ENCODE results near the gene BICRA. TPM values are rescaled to one million over a fixed set of nuclear protein-coding genes. Genes with fewer than 3 reads are reported as not detected.

BICRA gene
- total RNA-seq, 2 experiments from 2014 or later: 23.3 to 25.5 TPM

DNA sequence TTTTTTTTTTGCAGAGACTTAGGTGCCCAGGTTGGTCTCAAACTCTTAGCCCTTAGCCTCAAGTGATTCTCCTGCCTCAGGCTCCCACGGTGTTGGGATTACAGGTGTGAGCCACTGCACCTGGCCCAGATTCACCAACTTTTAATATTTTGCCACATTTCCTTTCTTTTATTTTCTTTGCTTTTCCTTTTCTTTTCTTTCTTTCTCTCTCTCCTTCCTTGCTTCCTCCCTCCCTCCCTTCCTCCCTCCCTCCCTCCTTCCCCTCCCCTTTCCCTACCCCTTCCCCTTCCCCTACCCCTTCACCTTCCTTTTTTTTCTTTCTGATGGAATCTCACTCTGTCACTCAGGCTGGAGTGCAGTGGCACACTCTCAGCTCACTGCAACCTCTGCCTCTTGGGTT is 35.3 kb downstream of the BICRA start:
- Mint-ChIP-seq H3K4me1 (peaks cover 6% of the 10 kb centered on the region), H3K9me3 (no peaks in the 10 kb centered on the region), H3K27me3 (no peaks in the 10 kb centered on the region), H3K4me3 (no peak overlapping the region), H3K36me3 (ENCODE audit: low read depth) (peaks cover 8% of the 10 kb centered on the region), H3K27ac (no peak overlapping the region)
- POLR2A ChIA-PET: no interaction called here
- CTCF ChIA-PET: interaction anchor here (0.6 kb wide), 1 partner anchor 387 kb away, joined by 4 read pairs; no protein-coding TSS in a partner anchor
- DNase-seq: no peak

DNA sequence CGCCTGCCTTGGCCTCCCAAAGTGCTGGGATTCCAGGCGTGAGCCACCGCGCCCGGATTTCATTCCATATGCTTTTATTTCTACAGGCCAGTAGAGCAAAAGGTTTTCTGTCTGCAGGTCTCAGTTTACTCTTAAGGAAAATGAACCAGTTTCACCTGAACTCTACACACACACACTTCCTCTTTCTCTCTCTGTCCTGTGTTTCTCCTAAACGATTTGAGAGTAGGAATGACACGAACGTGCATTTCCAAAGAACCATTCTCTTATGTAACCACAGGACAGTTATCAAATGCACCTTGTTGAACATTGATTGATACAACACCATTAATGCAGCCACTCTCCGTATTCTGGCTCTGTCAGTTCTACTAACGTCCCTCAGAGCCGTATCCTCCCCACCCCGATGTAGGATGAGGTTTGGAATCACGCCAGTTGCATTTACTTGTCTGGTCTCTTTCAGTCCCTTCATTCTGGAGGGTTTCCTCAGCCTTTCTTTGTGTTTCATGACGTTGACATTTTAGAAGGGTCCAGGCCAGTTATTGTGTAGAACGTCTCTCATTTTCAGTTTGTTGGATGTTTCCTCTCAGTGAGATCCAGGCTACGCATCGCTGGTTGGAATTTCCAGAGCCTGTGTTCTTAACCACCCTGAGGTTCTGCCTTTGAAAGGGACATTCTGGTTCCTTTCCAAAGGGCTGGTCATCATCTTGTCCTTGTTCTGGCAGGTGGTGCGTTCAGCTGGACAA is 36.0 kb downstream of the BICRA start:
- H3K36me3 Mint-ChIP-seq (ENCODE audit: low read depth): peaks cover 12% of the 10 kb centered on the region
- peaks cover 6% of the 10 kb centered on the region for H3K4me1 Mint-ChIP-seq
- ChIA-PET CTCF (no interaction called here), POLR2A (no interaction called here)
- peaks cover 3% of the 10 kb centered on the region for H3K9me3 Mint-ChIP-seq
- H3K4me3 Mint-ChIP-seq: no peak overlapping the region
- DNase-seq: no peak
- H3K27me3 Mint-ChIP-seq: no peaks in the 10 kb centered on the region
- H3K27ac Mint-ChIP-seq: no peak overlapping the region

GRCh38 chr19:47646924-47647323 is 38.0 kb downstream of the BICRA start:
- Mint-ChIP-seq H3K9me3 (peaks cover 3% of the 10 kb centered on the region), H3K36me3 (ENCODE audit: low read depth) (peaks cover 12% of the 10 kb centered on the region), H3K27me3 (no peaks in the 10 kb centered on the region), H3K27ac (no peak overlapping the region), H3K4me1 (peaks cover 6% of the 10 kb centered on the region), H3K4me3 (no peak overlapping the region)
- ChIA-PET POLR2A (no interaction called here), CTCF (interaction anchor here (0.6 kb wide), 1 partner anchor 94 kb away, joined by 4 read pairs; no protein-coding TSS in a partner anchor)
- no peak for DNase-seq

DNA sequence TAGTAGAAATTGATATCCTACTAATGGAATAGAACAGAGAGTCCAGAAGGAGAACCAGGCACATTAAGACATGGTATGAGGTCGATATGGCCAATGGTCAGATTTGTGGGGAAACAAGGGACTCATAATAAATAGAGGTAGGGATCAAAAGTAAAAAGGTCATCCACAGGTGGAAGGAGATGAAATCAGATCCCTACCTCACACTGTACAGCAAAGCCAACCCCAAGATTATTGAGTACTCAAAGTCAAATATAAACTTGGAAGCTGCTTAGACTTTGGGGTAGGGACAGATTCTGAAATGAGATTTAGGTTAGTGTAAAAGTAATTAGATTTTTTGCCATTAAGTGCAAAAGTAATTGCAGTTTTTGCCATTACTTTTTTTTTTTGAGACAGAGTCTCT is 40.7 kb downstream of the BICRA start:
- Mint-ChIP-seq H3K4me3 (no peak overlapping the region), H3K36me3 (ENCODE audit: low read depth) (peaks cover 12% of the 10 kb centered on the region), H3K27me3 (no peaks in the 10 kb centered on the region), H3K27ac (no peak overlapping the region), H3K4me1 (peaks cover 8% of the 10 kb centered on the region), H3K9me3 (peaks cover 3% of the 10 kb centered on the region)
- POLR2A ChIA-PET: no interaction called here
- CTCF ChIA-PET: interaction anchor here (0.6 kb wide), 1 partner anchor 493 kb away, joined by 4 read pairs; no protein-coding TSS in a partner anchor
- DNase-seq: no peak

DNA sequence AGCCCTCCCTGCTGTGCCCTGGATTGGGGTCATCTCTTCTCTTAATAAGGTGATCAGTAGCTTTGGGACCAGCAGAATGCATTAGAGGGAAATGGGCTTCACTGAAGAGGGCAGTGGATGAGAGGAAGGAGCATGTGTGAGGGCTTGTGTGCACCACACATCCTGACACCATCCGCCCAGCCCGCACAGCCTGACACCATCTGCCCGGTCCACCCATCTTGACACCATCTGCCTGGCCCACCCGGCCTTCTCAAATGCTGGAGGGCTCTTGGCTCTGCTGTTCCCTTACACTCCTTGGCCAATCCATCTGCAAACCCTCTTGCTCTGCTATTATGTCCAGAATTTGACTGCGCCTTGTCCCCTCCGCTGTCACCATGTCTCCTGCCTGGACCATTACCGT is 41.8 kb downstream of the BICRA start:
- CTCF ChIA-PET: no interaction called here
- Mint-ChIP-seq H3K4me3 (no peak overlapping the region), H3K4me1 (peaks cover 11% of the 10 kb centered on the region), H3K27ac (no peak overlapping the region), H3K27me3 (no peaks in the 10 kb centered on the region), H3K36me3 (ENCODE audit: low read depth) (peaks cover 12% of the 10 kb centered on the region), H3K9me3 (peaks cover 3% of the 10 kb centered on the region)
- no peak for DNase-seq
- POLR2A ChIA-PET: no interaction called here

GRCh38 chr19:47651132-47651531 is 42.2 kb downstream of the BICRA start:
- Mint-ChIP-seq H3K4me1 (peaks cover 11% of the 10 kb centered on the region), H3K27me3 (no peaks in the 10 kb centered on the region), H3K9me3 (peaks cover 3% of the 10 kb centered on the region), H3K4me3 (no peak overlapping the region), H3K36me3 (ENCODE audit: low read depth) (peaks cover 12% of the 10 kb centered on the region), H3K27ac (no peak overlapping the region)
- CTCF ChIA-PET: no interaction called here
- POLR2A ChIA-PET: no interaction called here
- no peak for DNase-seq

GRCh38 chr19:47651691-47652090 is 42.8 kb downstream of the BICRA start:
- Mint-ChIP-seq H3K27me3 (no peaks in the 10 kb centered on the region), H3K36me3 (ENCODE audit: low read depth) (peaks cover 11% of the 10 kb centered on the region), H3K4me1 (peaks cover 11% of the 10 kb centered on the region), H3K27ac (no peak overlapping the region), H3K9me3 (peaks cover 3% of the 10 kb centered on the region), H3K4me3 (no peak overlapping the region)
- ChIA-PET POLR2A (no interaction called here), CTCF (no interaction called here)
- DNase-seq: no peak

DNA sequence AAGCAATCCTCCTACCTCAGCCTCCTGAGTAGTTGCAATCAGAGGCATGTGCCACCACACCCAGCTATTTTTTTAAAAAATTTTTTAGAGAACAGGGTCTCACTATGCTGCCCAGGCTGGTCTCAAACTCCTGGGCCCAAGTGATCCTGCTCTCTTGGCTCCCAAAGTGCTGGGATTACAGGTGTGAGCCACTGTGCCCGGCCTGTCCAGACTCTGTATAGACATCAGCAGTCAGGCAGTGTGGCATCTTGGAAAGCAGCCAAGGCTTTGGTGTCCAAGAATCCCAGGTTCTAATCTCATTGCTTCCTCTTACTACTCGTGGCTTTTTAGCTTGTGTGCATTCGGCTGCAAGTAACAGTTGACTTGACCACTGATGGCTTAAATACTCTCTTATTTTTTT is 43.4 kb downstream of the BICRA start:
- CTCF ChIA-PET: no interaction called here

DNA sequence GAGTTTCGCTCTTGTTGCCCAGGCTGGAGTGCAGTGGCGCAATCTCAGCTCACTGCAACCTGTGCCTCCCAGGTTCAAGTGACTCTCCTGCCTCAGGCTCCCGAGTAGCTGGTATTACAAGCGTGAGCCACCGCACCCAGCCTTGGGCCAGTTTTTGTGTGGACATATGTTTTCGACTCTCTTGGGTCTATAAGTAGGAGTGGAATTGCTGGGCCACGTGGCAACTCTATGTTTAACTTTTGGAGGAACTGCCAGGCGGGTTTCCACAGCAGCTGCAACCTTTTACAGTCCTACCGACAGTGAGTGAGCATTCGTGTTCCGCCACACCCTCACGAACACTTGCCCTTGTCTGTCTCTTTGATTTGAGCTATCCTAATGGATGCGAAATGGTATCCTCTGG is 44.9 kb downstream of the BICRA start:
- no peaks in the 10 kb centered on the region for H3K27me3 Mint-ChIP-seq
- peaks cover 5% of the 10 kb centered on the region for H3K4me1 Mint-ChIP-seq
- no peak overlapping the region for H3K4me3 Mint-ChIP-seq
- POLR2A ChIA-PET: no interaction called here
- H3K36me3 Mint-ChIP-seq (ENCODE audit: low read depth): peaks cover 4% of the 10 kb centered on the region
- no peak overlapping the region for H3K27ac Mint-ChIP-seq
- CTCF ChIA-PET: interaction anchor here (0.7 kb wide), 1 partner anchor 31 kb away, joined by 3 read pairs; no protein-coding TSS in a partner anchor
- DNase-seq: no peak
- H3K9me3 Mint-ChIP-seq: peaks cover 3% of the 10 kb centered on the region

More for the DNA sequence above, 43.4 kb downstream of the BICRA start:
- Mint-ChIP-seq H3K36me3 (ENCODE audit: low read depth) (peaks cover 6% of the 10 kb centered on the region), H3K4me3 (no peak overlapping the region), H3K9me3 (peaks cover 3% of the 10 kb centered on the region), H3K27ac (no peak overlapping the region), H3K27me3 (no peaks in the 10 kb centered on the region), H3K4me1 (peaks cover 11% of the 10 kb centered on the region)
- no peak for DNase-seq
- POLR2A ChIA-PET: no interaction called here

DNA sequence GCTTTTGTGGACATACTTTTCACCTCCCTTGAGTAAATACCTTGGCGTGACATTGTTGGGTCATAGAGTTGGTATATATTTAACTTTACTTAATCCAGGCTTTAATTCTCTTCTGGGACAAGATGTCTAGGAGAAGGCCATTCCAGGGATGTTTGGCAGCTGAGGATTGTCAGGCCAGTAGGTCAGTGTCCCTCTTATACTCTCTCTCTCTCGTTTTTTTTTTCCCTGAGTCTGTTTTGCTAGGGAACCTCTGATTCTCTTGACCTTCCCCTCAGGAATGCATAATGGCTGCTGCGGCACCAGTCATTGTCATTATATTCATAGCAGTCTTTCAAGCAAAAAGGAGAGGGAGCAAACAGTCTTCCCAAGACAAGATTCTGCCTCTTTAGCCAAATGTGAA is 48.8 kb downstream of the BICRA start:
- H3K27ac Mint-ChIP-seq: no peak overlapping the region
- ChIA-PET CTCF (interaction anchor here (0.7 kb wide), 2 partner anchors 18 to 334 kb away, joined by 3 to 4 read pairs; no protein-coding TSS in a partner anchor), POLR2A (no interaction called here)
- DNase-seq: no peak
- H3K4me1 Mint-ChIP-seq: peaks cover 7% of the 10 kb centered on the region
- no peak overlapping the region for H3K4me3 Mint-ChIP-seq
- no peaks in the 10 kb centered on the region for H3K9me3 Mint-ChIP-seq
- no peaks in the 10 kb centered on the region for H3K36me3 Mint-ChIP-seq (ENCODE audit: low read depth)
- no peaks in the 10 kb centered on the region for H3K27me3 Mint-ChIP-seq

DNA sequence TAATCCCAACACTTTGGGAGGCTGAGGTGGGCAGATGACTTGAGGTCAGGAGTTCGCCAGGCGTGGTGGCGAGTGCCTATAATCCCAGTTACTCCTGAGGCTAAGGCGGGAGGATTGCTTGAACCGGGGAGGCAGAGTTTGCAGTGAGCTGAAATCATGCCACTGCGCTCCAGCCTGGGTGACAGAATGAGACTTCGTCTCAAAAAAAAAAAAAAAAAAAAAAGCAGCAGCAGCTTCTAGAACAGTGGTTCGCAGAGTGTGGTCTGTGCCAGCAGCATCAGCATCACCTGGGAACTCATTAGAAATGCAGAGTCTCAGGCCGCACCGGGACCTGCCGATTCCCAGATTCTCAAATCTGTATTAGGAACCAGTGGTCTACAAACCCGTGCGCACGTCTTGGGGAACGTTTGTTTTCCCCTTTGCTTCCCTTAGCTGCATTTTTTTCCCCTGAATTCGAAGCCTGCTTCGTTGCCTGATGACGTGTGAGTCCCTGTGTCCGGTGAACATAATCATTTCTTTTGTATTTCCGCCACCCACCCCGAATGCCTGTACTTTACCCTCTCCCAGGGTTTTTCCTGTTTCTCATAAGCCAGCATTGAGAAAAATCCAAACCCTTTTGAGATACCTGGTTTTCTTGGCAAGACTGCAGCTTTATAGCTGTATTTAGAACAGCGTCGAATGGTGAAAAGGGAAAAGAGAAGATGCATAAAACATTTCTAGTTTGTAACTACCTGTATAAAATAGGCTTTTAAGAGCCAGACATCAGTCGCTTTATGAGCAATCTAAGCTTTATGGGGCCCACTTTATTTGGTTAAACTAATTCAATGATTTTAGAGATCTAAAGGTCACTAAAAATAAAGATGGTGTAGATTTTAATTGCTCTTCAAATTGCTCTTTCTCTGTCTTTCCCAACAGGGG is 49.8 kb downstream of the BICRA start:
- Mint-ChIP-seq H3K9me3 (no peaks in the 10 kb centered on the region), H3K27ac (no peak overlapping the region), H3K4me3 (no peak overlapping the region), H3K27me3 (no peaks in the 10 kb centered on the region), H3K36me3 (ENCODE audit: low read depth) (no peaks in the 10 kb centered on the region), H3K4me1 (peaks cover 7% of the 10 kb centered on the region)
- POLR2A ChIA-PET: no interaction called here
- CTCF ChIA-PET: interaction anchor here (0.5 to 1.1 kb wide), 3 partner anchors 10 to 714 kb away, joined by 3 to 4 read pairs (median 4); no protein-coding TSS in a partner anchor
- DNase-seq: no peak

DNA sequence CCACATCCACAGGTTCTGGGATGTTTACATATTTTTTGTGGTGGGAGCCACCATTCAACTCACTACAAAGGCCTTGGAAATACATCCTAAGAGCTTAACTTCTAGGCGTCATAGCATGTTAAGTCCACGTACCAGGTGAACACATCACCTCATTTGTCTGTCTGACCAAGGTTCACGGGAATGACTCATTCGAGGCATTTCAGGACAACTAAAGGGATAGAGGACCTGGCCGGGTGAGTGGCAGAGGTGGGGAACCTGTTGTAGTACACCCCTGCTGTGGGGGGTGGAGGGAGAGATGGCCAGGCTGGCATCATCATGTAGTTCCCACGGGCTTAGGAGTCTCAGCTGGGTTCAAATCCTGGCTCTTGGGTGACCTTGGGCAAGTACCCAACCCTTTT is 51.5 kb downstream of the BICRA start:
- peaks cover 2% of the 10 kb centered on the region for H3K4me1 Mint-ChIP-seq
- no peaks in the 10 kb centered on the region for H3K36me3 Mint-ChIP-seq (ENCODE audit: low read depth)
- no peak overlapping the region for H3K27ac Mint-ChIP-seq
- no peak for DNase-seq
- H3K27me3 Mint-ChIP-seq: no peaks in the 10 kb centered on the region
- no peak overlapping the region for H3K4me3 Mint-ChIP-seq
- no peaks in the 10 kb centered on the region for H3K9me3 Mint-ChIP-seq
- ChIA-PET CTCF (interaction anchor here (1.2 kb wide), 1 partner anchor 145 kb away, joined by 4 read pairs; no protein-coding TSS in a partner anchor), POLR2A (no interaction called here)

- Mint-ChIP-seq H3K4me1 (peaks cover 2% of the 10 kb centered on the region), H3K27me3 (no peaks in the 10 kb centered on the region), H3K9me3 (no peaks in the 10 kb centered on the region), H3K4me3 (no peak overlapping the region), H3K36me3 (ENCODE audit: low read depth) (no peaks in the 10 kb centered on the region), H3K27ac (no peak overlapping the region)
- DNase-seq: no peak
- ChIA-PET CTCF (interaction anchor here (1.2 to 1.7 kb wide), 2 partner anchors 17 to 146 kb away, joined by 4 read pairs; no protein-coding TSS in a partner anchor), POLR2A (no interaction called here)
These were observed 52.2 kb downstream of the BICRA start for GRCh38 chr19:47661161-47661560.

Data from activated CD4-positive, alpha-beta T cell treated with anti-CD3 and anti-CD28 coated beads, Interleukin-2, amount 10 ng/mL, durations not matched to agents 7 days and 5 days (primary cell).